ENCODE data around the gene TMEM140. TPM values are rescaled to one million over a fixed set of nuclear protein-coding genes. Genes with fewer than 3 reads are reported as not detected.

The TMEM140 gene
- total RNA-seq, 2 donors from 2014 or later, result 24.5 to 55.2 TPM

GRCh38 chr7:135143885-135144668 lies 3.8 kb upstream of the TMEM140 start:
- H3K36me3 Mint-ChIP-seq (ENCODE audit: low read depth), result peaks cover 3% of the 10 kb centered on the region
- ATAC-seq (no peak), DNase-seq (no peak)
- H3K27me3 Mint-ChIP-seq, result no peaks in the 10 kb centered on the region
- H3K27ac Mint-ChIP-seq, result no peak overlapping the region
- H3K4me3 Mint-ChIP-seq, result no peak overlapping the region
- peaks cover 30% of the 10 kb centered on the region for H3K4me1 Mint-ChIP-seq
- no peaks in the 10 kb centered on the region for H3K9me3 ChIP-seq (ENCODE audit: control insufficient read depth, low read length, poor library complexity, severe bottlenecking)

- no peaks in the 10 kb centered on the region for H3K9me3 ChIP-seq (ENCODE audit: control insufficient read depth, low read length, poor library complexity, severe bottlenecking)
- peak; percentile 46 for ATAC-seq
Measured at GRCh38 chr7:135147341-135147898, 452 bp upstream of the TMEM140 start.

GRCh38 chr7:135150072-135150782 lies 2.4 kb downstream of the TMEM140 start:
- DNase-seq (no peak), ATAC-seq (no peak)
- Mint-ChIP-seq H3K36me3 (ENCODE audit: low read depth) (peaks cover 15% of the 10 kb centered on the region), H3K27ac (peak overlapping the region; percentile 99), H3K27me3 (no peaks in the 10 kb centered on the region), H3K4me3 (peak overlapping the region; percentile 57), H3K4me1 (peaks cover 50% of the 10 kb centered on the region)
- H3K9me3 ChIP-seq (ENCODE audit: control insufficient read depth, low read length, poor library complexity, severe bottlenecking), result peaks cover 2% of the 10 kb centered on the region

More at GRCh38 chr7:135147341-135147898, 452 bp upstream of the TMEM140 start:
- no peak for DNase-seq
- peaks cover 51% of the 10 kb centered on the region for H3K4me1 Mint-ChIP-seq
- H3K4me3 Mint-ChIP-seq, result peak overlapping the region; percentile 99
- peak overlapping the region; percentile 99 for H3K27ac Mint-ChIP-seq
- peaks cover 9% of the 10 kb centered on the region for H3K36me3 Mint-ChIP-seq (ENCODE audit: low read depth)
- no peaks in the 10 kb centered on the region for H3K27me3 Mint-ChIP-seq

GRCh38 chr7:135151132-135151531 lies 3.3 kb downstream of the TMEM140 start:
- peaks cover 44% of the 10 kb centered on the region for H3K4me1 Mint-ChIP-seq
- ATAC-seq (no peak), DNase-seq (no peak)
- peak overlapping the region; percentile 99 for H3K27ac Mint-ChIP-seq
- peaks cover 17% of the 10 kb centered on the region for H3K36me3 Mint-ChIP-seq (ENCODE audit: low read depth)
- peak overlapping the region; percentile 65 for H3K4me3 Mint-ChIP-seq
- H3K27me3 Mint-ChIP-seq, result no peaks in the 10 kb centered on the region
- H3K9me3 ChIP-seq (ENCODE audit: control insufficient read depth, low read length, poor library complexity, severe bottlenecking), result peaks cover 10% of the 10 kb centered on the region

GRCh38 chr7:135151533-135151932 lies 3.7 kb downstream of the TMEM140 start:
- peaks cover 10% of the 10 kb centered on the region for H3K9me3 ChIP-seq (ENCODE audit: control insufficient read depth, low read length, poor library complexity, severe bottlenecking)
- DNase-seq (no peak), ATAC-seq (peak; percentile 2)
- Mint-ChIP-seq H3K27me3 (no peaks in the 10 kb centered on the region), H3K4me3 (peak overlapping the region; percentile 65), H3K4me1 (peaks cover 41% of the 10 kb centered on the region), H3K36me3 (ENCODE audit: low read depth) (peaks cover 17% of the 10 kb centered on the region), H3K27ac (peak overlapping the region; percentile 99)

GRCh38 chr7:135152442-135152841 lies 4.6 kb downstream of the TMEM140 start:
- H3K9me3 ChIP-seq (ENCODE audit: control insufficient read depth, low read length, poor library complexity, severe bottlenecking), result peaks cover 10% of the 10 kb centered on the region
- Mint-ChIP-seq H3K4me3 (no peak overlapping the region), H3K36me3 (ENCODE audit: low read depth) (peaks cover 17% of the 10 kb centered on the region), H3K4me1 (peaks cover 36% of the 10 kb centered on the region), H3K27ac (no peak overlapping the region), H3K27me3 (no peaks in the 10 kb centered on the region)
- ATAC-seq (no peak), DNase-seq (no peak)

GRCh38 chr7:135154734-135155133 lies 6.9 kb downstream of the TMEM140 start:
- no peaks in the 10 kb centered on the region for H3K27me3 Mint-ChIP-seq
- no peak for ATAC-seq
- H3K9me3 ChIP-seq (ENCODE audit: control insufficient read depth, low read length, poor library complexity, severe bottlenecking), result peaks cover 10% of the 10 kb centered on the region
- H3K27ac Mint-ChIP-seq, result no peak overlapping the region
- H3K4me1 Mint-ChIP-seq, result peaks cover 22% of the 10 kb centered on the region
- DNase-seq, result no peak
- H3K36me3 Mint-ChIP-seq (ENCODE audit: low read depth), result peaks cover 13% of the 10 kb centered on the region
- no peak overlapping the region for H3K4me3 Mint-ChIP-seq

- ATAC-seq (no peak), DNase-seq (no peak)
- H3K9me3 ChIP-seq (ENCODE audit: control insufficient read depth, low read length, poor library complexity, severe bottlenecking), result peaks cover 10% of the 10 kb centered on the region
- Mint-ChIP-seq H3K36me3 (ENCODE audit: low read depth) (peaks cover 12% of the 10 kb centered on the region), H3K4me3 (no peak overlapping the region), H3K27me3 (no peaks in the 10 kb centered on the region), H3K4me1 (peaks cover 22% of the 10 kb centered on the region), H3K27ac (no peak overlapping the region)
Measured at GRCh38 chr7:135156290-135156689, 8.4 kb downstream of the TMEM140 start.

- H3K9me3 ChIP-seq (ENCODE audit: control insufficient read depth, low read length, poor library complexity, severe bottlenecking), result peaks cover 10% of the 10 kb centered on the region
- Mint-ChIP-seq H3K4me3 (no peak overlapping the region), H3K36me3 (ENCODE audit: low read depth) (peaks cover 5% of the 10 kb centered on the region), H3K27me3 (no peaks in the 10 kb centered on the region), H3K27ac (no peak overlapping the region), H3K4me1 (peaks cover 20% of the 10 kb centered on the region)
- no peak for DNase-seq
- ATAC-seq, result no peak
Measured at GRCh38 chr7:135158141-135158655, 10.3 kb downstream of the TMEM140 start.

- Mint-ChIP-seq H3K36me3 (ENCODE audit: low read depth) (peaks cover 5% of the 10 kb centered on the region), H3K4me3 (no peak overlapping the region), H3K4me1 (peaks cover 21% of the 10 kb centered on the region), H3K27me3 (no peaks in the 10 kb centered on the region), H3K27ac (peak overlapping the region; percentile 73)
- DNase-seq (no peak), ATAC-seq (no peak)
- H3K9me3 ChIP-seq (ENCODE audit: control insufficient read depth, low read length, poor library complexity, severe bottlenecking), result peaks cover 10% of the 10 kb centered on the region
Measured at GRCh38 chr7:135158874-135159273, 11.0 kb downstream of the TMEM140 start.

GRCh38 chr7:135159359-135160085 lies 11.7 kb downstream of the TMEM140 start:
- H3K27ac Mint-ChIP-seq, result peak overlapping the region; percentile 73
- ATAC-seq (no peak), DNase-seq (no peak)
- peaks cover 25% of the 10 kb centered on the region for H3K4me1 Mint-ChIP-seq
- H3K4me3 Mint-ChIP-seq, result no peak overlapping the region
- no peaks in the 10 kb centered on the region for H3K27me3 Mint-ChIP-seq
- H3K36me3 Mint-ChIP-seq (ENCODE audit: low read depth), result peaks cover 5% of the 10 kb centered on the region
- peaks cover 10% of the 10 kb centered on the region for H3K9me3 ChIP-seq (ENCODE audit: control insufficient read depth, low read length, poor library complexity, severe bottlenecking)

- ATAC-seq (no peak), DNase-seq (no peak)
- H3K27ac Mint-ChIP-seq, result peak overlapping the region; percentile 73
- no peak overlapping the region for H3K4me3 Mint-ChIP-seq
- peaks cover 2% of the 10 kb centered on the region for H3K36me3 Mint-ChIP-seq (ENCODE audit: low read depth)
- peaks cover 7% of the 10 kb centered on the region for H3K9me3 ChIP-seq (ENCODE audit: control insufficient read depth, low read length, poor library complexity, severe bottlenecking)
- peaks cover 25% of the 10 kb centered on the region for H3K4me1 Mint-ChIP-seq
- H3K27me3 Mint-ChIP-seq, result no peaks in the 10 kb centered on the region
Measured at GRCh38 chr7:135160098-135160857, 12.4 kb downstream of the TMEM140 start.

Data from T-helper 17 cell (primary cell).